GM19438 (cell line): ENCODE results near the gene NOX1.
"Not testable (repeated sequence)": the region's sequence is repeated elsewhere in the genome, so short reads cannot be mapped to it uniquely, and the experiment has no call there.

Experiments
- ATAC-seq: cut with Tn5 transposase; IDR thresholded peaks from one replicate; pipeline ENCODE4 v1.9.1; 2021; ENCODE audit warnings: low read depth; ENCODE audit not compliant: unreplicated experiment

Gene NOX1

GRCh38 chrX:100819837-100820666 is 54.1 kb downstream of the NOX1 start, which contains the start of gene CSTF2:
TSS of gene CSTF2 (plus strand) at chrX:100820391. CDS start at chrX:100820417, 26 bp downstream.
- ATAC-seq = peak; percentile 97

DNA sequence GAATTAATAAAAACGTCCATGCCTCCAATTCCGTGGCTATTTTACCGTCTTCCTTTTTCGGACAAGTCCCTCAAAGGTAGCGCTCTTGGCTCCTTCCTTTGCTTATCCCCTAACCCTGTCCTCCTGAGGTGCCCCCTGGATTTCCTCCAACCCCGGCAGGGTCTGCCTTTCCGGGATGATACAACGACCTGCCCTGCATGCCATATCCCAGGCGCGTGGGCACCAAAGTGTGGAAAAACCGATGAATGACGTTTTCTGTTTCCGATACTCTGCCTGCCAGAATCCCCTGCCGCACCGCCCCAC is 54.7 kb downstream of the NOX1 start:
- ATAC-seq = peak; percentile 7

DNA sequence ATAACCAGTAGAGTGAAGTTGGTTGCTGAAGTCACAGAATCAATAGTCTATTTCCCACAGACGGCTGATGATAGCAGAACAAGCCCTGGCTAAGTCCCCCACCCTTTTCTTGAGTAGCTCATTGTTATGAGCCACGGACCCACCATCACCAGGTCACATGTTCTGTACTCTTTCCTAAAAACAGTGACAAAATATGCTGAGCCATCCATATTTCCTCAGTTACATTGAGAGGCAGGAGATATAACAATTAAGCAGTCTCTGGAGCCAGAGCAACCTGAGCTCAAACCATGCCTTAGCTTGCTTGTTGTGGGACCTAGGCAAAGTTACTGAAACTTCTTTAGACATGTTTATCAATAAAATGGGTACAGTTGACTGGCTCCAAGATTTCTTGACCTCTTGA is 56.8 kb downstream of the NOX1 start:
- ATAC-seq = no peak

- ATAC-seq = no peak
Measured at GRCh38 chrX:100812216-100813158, 61.7 kb downstream of the NOX1 start.

- ATAC-seq = not testable (repeated sequence)
Measured at GRCh38 chrX:100808265-100808664, 65.9 kb downstream of the NOX1 start.

- no peak for ATAC-seq
Measured at GRCh38 chrX:100804780-100805179, 69.4 kb downstream of the NOX1 start.

GRCh38 chrX:100802843-100803242 is 71.3 kb downstream of the NOX1 start:
- ATAC-seq = no peak

GRCh38 chrX:100798484-100799214 is 75.5 kb downstream of the NOX1 start:
- ATAC-seq = no peak

DNA sequence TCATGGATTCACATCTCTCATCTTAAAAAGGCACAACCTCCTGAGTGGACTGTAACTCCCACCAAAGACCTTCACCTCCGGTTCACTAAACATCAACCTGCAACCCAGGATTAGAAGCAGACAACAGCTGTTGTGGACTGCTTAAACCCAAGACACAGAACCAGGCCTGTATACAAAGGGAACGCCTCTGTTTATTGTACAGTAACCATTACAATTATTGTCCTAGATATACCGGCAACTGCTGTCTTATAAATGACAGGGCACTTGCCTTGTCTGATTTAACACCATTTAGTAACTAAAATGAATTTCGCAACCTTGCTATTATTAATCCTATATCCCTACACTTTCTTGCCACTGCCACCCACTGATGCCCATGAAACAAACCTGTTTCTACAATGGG is 76.8 kb downstream of the NOX1 start:
- no peak for ATAC-seq

- ATAC-seq = not testable (repeated sequence)
Measured at GRCh38 chrX:100796371-100796770, 77.8 kb downstream of the NOX1 start.
